Activated T-helper 9 cell treated with anti-CD3 and anti-CD28 coated beads, Interleukin-2, amount 50 U/mL, for 16 hours (primary cell): ENCODE data around the gene MACROH2A1.

Source experiments
- DNase-seq: peaks from one replicate; pipeline ENCODE4 v3.0.0-alpha.2; 2020; ENCODE audit warnings: low read depth

Gene MACROH2A1

GRCh38 chr5:135396459-135397055 lies 2.5 kb downstream of the MACROH2A1 start:
- no peak for DNase-seq

GRCh38 chr5:135395866-135396265 lies 3.2 kb downstream of the MACROH2A1 start:
- no peak for DNase-seq

- no peak for DNase-seq
These were observed 3.6 kb downstream of the MACROH2A1 start for GRCh38 chr5:135395451-135395850.

GRCh38 chr5:135394095-135394494 lies 4.9 kb downstream of the MACROH2A1 start:
- no peak for DNase-seq

GRCh38 chr5:135393691-135394090 lies 5.3 kb downstream of the MACROH2A1 start:
- DNase-seq, result no peak

GRCh38 chr5:135393229-135393628 lies 5.8 kb downstream of the MACROH2A1 start:
- DNase-seq, result no peak

GRCh38 chr5:135392256-135392655 lies 6.8 kb downstream of the MACROH2A1 start:
- no peak for DNase-seq

- DNase-seq, result no peak
These were observed 7.2 kb downstream of the MACROH2A1 start for GRCh38 chr5:135391869-135392255.

GRCh38 chr5:135391116-135391868 lies 7.7 kb downstream of the MACROH2A1 start:
- no peak for DNase-seq

- DNase-seq, result no peak
These were observed 10.1 kb downstream of the MACROH2A1 start for GRCh38 chr5:135388860-135389435.

- DNase-seq, result no peak
These were observed 11.4 kb downstream of the MACROH2A1 start for GRCh38 chr5:135387629-135387960.

- no peak for DNase-seq
These were observed 12.0 kb downstream of the MACROH2A1 start for GRCh38 chr5:135386886-135387628.

GRCh38 chr5:135386096-135386495 lies 12.9 kb downstream of the MACROH2A1 start:
- DNase-seq, result no peak

- DNase-seq, result no peak
These were observed 13.5 kb downstream of the MACROH2A1 start for GRCh38 chr5:135385576-135385975.

GRCh38 chr5:135384898-135385297 lies 14.1 kb downstream of the MACROH2A1 start:
- no peak for DNase-seq

- DNase-seq, result no peak
These were observed 15.1 kb downstream of the MACROH2A1 start for GRCh38 chr5:135383803-135384495.

GRCh38 chr5:135382981-135383380 lies 16.1 kb downstream of the MACROH2A1 start:
- no peak for DNase-seq

GRCh38 chr5:135382106-135382790 lies 16.8 kb downstream of the MACROH2A1 start:
- no peak for DNase-seq

- no peak for DNase-seq
These were observed 19.9 kb downstream of the MACROH2A1 start for GRCh38 chr5:135379046-135379654.

- no peak for DNase-seq
These were observed 21.0 kb downstream of the MACROH2A1 start for GRCh38 chr5:135377751-135378680.
